ENCODE measurements around the gene CMTM2.
"Not testable (repeated sequence)": the region's sequence is repeated elsewhere in the genome, so short reads cannot be mapped to it uniquely, and the experiment has no call there.

The CMTM2 gene

DNA sequence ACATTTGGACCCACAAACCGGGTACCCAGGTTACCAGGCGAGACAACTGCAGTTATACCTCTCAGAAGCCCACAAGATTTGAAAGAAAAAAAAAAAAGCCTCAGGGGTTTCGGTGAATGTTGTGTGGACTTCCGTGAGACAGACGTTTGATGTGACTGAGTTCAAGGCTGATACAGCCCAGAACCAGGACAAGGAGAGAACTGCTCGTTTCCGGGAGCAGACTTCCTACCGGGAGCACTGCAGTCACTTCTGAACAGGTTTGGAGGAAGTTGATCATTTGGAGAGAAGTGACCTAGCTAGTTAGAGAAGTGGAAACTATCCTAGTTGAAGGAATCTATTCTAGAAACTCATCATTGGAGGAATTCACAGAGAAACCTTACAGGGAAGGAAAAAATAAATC is 26.0 kb upstream of the CMTM2 start:
- no peak for DNase-seq

DNA sequence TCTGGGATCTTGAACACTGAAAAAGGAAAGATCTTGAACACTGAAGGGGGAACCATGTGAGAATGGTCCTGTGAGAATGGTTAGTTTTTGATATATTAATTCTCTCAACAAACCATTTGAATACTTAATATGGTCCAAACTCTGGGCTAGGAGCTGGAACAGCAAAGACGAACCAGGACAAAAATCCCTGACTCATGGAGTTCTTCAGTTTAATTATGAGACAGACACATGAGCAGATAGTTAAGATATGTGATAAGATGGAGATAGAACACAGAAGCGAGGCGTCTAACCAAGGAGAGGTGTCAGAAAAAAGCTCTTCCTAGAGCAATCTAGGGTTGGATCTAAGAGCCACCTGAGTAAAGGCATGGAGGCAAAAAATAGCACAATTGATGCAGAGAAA is 25.2 kb upstream of the CMTM2 start:
- no peak for DNase-seq

DNA sequence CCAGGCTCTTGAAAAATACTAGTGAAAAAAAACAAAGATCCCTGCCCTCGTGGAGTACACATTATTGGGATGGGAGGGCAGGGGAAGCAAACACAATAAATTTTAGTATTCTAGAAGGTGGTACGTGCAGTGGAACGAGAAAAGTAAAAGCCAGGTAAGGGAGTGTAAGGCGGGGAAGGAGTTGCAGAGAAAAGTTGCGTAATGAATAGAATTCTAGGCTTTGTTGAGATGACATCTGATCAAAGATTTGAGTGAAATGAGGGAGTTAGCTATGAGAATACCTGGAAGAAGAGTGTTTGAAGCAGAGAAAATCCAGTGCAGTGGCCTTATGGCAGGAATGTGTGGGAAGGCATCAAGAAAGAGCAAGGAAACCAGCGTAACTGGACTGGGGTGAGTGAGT is 24.8 kb upstream of the CMTM2 start:
- DNase-seq = no peak

DNA sequence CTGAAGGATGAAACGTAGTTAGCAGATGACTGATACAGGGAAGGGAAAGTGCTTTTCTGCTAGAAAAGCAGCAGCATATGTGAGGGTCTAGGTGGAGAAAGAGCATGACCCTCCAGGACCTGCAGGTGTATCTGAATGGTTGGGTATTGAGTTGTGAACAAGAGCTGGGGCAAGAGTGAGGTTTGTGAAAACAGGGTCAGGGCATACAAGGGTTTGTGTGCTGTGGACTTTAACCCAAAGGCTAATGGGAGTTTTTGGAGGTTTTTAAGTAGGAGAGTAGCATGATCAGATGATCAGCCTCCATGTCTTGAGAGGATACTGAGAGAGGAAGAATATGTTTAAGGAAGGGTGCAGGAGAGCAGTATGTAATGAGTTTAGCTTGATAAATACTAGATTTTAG is 19.2 kb upstream of the CMTM2 start:
- DNase-seq = no peak

DNA sequence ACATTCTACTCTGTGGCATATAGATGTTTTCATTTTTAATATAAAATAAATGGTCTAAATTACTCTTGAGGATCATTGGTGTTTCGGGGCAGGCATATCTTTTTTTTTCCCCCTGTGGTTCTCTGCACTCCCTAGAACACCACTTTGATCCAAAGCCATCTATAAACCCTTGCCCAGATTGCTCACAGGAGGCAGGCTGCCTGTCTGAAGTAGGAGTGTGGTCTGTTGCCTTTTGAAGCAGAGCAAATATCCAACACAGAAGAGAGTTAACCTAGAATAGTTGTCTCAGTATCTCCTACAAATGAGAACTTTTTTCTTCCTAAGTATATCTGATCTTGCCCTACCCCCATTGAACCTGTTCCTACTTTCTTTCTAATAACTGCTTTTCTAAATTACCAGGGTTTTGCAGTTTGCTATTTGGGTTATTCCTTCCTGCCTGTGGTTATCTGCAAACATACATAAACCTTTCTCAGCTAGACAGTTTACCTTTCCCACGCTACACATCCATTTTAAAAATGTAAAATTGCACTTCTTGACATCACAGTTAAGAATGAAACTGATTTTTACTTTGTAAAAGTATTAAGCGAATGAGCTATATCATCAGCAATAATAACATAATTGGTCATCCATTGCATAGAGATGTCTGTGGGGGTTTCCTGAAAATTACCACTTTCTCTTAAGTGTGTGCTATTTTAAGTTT is 17.7 kb upstream of the CMTM2 start:
- DNase-seq = no peak

DNA sequence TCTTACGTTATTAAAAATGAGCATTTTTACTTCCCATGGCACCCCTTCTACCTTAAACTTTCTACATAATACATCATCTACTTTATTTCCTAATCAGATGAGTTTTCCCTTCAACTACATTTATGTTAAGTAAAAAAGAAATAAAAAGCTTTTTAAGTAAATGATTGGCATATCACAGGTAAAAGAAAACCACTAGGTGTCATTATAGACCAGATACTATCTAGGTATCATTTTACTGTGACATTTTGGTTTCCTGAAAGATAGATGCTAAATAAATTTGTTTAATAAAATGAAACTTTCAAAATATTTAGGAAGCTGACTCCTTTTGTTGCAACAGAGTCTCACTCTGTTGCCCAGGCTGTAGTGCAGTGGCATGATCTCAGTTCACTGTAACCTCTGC is 16.9 kb upstream of the CMTM2 start:
- no peak for DNase-seq

DNA sequence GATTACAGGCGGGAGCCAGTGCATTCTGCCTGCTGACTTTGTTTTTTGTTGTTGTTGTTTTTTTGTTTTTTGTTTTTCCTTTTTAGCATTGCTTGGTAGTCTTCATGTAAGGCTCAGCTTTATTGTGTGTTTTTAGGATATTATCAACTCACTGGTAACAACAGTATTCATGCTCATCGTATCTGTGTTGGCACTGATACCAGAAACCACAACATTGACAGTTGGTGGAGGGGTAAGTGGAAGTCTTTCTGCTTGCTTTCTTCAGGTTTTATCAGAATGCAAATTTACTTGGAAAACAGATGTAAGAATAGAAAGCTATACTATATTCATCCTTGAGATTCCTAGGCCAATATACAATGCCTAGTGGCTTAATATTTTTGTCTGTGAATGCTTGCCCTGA is 16.3 kb upstream of the CMTM2 start:
- DNase-seq = no peak

DNA sequence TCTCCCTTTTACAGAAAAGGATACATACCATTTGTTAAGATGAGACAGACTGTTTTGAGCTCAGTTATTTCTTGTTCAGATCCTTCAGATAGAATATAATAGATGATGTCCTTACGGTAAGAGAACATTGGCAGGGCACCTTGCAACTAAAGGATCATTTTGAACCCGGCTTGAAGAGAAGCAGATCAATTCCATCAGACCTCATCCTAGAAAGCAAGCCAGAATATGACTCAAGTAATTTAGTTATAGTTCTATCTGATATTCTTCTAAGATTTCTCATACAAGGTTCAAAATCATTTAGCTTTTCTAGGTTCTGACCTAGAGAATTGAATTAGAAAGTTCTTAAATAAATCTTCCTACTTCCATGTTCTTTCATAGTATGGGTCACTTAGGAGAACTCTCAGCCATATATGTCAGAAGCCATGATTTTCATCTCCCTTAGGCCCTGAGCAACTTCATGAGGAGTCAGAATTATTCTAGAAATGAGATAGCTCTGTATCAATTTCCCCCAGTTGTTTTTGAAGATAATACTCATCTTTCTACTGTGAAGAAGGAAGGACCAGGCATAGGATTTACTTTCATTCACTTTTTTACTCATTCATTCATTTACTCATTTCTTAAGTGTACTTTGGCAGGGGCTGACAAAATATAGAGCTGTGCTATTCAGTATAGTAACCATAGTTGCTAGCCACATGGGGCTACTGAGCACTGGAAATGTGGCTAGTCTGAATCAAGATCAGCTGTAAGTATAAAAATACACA is 15.5 kb upstream of the CMTM2 start:
- no peak for DNase-seq

DNA sequence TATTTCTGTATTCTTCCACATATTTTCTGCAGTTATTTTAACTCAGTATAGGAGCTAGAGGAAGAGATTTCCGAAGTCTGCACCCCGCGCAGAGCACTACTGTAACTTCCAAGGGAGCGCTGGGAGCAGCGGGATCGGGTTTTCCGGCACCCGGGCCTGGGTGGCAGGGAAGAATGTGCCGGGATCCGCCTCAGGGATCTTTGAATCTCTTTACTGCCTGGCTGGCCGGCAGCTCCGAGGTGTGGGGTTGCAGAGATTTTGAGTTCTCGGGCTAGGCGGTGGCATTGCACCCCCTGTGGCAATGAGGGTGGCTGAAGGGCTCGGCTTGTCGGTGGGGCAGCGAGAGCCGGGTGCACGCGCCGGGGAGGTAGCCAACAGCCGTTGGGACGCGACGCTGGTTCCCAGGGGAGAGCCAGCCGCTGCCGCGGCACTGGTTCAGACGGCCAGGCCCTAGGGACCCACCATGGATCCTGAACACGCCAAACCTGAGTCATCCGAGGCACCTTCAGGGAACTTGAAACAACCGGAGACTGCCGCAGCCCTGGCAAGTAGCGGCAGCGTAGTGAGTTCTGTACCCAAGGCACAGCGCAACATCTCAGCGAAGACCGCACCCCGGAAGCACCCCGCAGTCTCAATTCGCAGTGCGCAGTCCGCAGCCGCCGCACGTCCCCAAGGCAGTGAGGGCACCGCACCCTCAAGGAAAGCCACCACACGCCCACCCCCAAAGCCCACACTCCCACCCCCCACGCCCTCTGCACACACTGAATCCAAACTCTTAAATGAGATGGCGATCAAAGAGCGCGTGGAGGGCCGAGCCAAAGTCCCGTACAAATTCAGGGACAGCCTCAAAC is 13.0 kb upstream of the CMTM2 start, which contains the start of gene CMTM1:
Gene CMTM1, plus strand, starts transcription at position 389 of the 851 bp plus-strand sequence. Its CDS starts 75 bp downstream, at position 464.
- DNase-seq = no peak

DNA sequence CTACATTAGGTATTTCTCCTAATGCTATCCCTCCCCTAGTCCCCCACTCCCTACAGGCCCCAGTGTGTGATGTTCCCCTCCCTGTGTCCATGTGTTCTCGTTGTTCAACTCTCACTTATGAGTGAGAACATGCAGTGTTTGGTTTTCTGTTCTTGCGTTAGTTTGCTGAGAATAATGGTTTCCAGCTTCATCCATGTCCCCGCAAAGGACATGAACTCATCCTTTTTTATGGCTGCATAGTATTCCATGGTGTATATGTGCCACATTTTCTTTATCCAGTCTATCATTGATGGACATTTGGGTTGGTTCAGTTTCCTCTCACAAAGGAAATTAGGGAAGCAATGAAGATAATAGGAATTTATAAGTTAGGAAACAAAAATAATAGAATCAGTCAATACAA is 12.0 kb upstream of the CMTM2 start:
- not testable (repeated sequence) for DNase-seq

DNA sequence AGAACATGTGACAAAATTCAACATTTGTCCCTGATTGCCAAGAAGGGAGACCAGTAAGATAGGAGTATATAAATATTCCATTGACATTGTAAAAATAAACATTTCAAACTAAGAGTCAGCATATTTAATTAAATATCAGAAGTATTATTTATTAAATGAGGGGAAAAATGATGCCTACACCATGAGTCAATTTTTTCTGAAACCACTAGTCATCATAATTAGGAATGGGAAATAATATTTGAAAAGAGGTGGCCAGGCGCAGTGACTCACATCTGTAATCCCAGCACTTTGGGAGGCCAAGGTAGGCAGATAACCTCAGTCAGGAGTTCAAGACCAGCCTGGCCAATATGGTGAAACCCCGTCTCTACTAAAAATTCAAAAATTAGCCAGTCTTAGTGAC is 10.9 kb upstream of the CMTM2 start:
- DNase-seq = no peak

DNA sequence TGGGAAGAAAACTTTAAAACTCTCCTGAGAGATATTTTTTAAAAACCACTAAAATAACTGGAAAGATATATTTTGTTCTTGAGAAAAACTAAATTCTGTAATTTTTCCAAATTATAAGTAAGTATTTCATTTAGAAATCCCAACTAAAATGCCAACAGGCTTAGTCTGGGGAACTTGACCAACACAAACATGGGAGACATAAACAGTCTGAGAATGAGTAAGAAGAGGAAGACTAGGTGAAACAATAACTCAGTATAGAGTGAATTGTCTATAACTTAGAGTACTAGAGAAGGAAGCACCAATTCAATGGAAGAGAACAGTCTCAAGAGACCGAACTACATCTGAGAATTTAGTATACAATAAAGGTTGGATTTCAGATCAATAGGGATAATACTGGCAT is 10.1 kb upstream of the CMTM2 start:
- no peak for DNase-seq

DNA sequence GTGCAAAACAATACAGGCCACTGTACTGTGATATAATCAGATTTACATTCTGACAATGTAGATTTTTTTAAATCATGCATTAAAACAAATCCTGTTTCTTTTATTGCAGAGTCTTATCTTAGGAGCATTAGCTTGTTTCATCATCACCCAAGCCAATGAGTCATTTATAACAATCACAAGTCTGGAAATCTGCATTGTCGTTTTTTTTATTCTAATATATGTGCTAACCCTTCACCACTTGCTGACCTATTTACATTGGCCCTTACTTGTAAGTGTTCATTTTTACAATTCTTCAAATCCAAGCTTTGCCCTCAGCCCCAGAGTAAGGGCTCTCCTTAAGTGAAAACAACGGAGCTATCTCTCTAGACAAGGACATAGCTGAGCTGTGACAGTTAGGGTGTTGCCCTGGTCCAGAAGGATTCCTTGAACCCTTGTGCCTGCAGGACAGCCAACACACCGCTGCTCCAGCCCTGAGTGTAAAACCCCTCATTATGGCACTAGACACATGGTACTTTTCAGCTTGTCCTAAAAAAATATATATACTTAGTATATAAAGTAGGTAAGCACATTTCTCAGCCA is 9.3 kb upstream of the CMTM2 start:
- no peak for DNase-seq

DNA sequence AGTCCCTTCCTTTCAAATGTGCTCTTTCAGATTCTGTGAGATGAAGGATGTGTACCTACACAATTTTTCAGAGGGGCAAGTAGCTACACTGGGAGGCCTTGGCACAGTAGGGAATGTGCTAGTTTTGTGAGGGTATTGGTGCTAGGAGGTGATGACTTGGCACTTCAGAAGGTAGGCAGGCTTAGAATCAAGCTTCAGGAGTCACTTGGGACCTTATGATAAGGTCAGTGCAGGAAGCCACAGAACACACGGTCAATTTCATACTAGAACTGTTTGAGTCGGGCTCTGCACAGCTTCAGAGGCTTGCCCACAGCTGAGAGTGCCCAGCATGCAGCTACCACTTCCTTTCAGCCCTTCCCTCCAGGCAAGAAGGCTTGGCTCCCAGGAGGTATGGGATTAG is 6.9 kb upstream of the CMTM2 start:
- no peak for DNase-seq

DNA sequence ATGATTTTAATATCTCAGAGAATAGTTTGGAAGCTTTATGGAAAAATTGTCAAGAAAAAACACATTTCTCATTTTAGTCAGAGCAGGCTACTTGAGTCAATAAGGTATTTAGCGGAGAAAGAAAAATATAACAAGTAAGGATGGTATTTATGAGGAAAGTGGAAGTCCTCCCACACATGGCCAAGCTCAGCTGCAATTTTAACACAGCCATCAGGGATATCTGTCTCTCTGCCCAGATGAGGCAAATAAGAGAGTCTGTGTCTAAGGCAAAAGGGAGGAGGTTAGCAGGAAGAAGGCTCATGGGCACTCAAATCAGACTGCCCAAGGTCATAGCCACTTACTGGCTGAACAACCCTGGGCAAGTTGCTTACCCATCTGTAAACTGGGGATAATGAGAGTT is 5.2 kb upstream of the CMTM2 start:
- DNase-seq = no peak

DNA sequence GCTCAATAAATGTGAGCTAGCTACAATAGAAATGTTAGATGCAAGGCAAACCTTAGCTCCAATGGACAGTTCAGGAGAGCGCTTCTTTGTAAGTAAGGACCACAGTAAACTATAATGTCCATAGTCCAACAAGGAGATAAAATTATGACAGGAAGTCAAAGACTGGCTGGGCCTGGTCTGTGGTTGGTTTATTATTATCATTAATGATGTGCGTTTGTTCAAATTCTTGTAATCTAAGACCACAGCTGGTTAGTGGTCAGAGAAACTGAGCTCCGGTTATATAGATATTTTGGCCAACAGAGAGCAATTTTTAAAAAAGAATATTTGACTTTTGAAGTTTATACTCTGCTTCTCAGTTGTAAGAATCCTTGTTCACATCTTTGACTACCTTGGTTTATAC is 4.7 kb upstream of the CMTM2 start:
- no peak for DNase-seq

DNA sequence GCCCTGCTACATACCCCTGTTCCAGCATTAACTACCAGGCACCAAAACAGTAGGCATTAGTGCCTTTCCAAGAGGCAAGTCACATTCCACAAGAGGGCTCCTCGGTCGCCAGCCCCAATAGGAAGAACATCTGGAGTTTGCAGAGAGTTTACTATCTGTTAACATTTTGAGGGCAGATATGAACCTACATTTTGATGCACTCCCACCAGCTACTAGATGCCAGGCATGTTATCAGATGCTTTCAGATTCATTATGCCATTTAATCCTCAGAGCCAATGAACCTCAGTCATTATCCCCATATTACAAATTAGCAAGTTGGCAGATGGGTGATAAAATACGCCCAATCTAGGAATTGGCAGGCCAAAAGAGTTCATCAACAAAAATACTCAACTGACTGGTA is 4.2 kb upstream of the CMTM2 start:
- no peak for DNase-seq

DNA sequence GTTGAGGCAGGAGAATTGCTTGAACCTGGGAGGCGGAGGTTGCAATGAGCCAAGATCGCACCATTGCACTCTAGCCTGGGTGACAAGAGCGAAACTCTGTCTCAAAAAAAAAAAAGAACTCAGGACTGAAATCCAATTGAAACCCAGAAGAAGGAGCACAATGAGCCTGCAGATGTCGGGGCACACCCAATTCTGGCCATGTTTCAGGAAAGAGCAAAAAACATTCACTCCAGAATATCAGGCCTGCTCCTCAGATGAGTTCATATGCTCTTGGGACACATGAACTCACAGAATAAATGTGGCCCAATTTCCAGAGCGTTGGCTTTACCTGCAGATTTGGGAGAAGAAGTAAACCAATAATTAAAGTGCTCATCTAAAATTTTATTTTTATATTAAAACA is 3.0 kb upstream of the CMTM2 start:
- no peak for DNase-seq

DNA sequence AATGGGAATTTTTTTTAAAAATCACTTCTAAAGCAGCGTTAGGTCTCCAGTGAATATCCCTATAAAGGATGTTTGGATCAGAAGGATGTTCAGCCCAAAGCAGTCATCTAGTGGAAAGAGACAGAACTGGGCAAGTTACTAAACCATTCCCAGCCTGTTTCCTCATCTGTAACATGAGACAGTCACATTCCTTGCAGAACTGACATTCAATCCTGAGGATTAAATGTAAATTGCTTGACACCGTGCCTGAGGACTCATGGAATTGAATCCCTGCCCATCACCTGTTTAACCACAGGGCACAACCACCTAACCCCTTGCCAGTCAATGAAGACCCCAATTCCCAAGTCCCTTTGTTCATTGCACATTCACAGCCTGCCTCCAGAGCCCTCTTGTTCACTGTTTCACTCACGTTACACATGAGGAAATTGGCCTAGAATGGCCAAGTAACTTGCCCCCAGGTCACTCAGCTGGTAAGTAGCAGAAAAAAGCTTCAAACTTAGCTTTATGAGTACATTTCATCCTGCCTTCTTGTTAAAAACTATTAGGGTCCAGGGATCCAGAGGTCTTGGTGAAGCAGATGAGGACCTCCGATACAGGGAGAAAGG is 1.4 kb downstream of the CMTM2 start:
- no peak for DNase-seq

DNA sequence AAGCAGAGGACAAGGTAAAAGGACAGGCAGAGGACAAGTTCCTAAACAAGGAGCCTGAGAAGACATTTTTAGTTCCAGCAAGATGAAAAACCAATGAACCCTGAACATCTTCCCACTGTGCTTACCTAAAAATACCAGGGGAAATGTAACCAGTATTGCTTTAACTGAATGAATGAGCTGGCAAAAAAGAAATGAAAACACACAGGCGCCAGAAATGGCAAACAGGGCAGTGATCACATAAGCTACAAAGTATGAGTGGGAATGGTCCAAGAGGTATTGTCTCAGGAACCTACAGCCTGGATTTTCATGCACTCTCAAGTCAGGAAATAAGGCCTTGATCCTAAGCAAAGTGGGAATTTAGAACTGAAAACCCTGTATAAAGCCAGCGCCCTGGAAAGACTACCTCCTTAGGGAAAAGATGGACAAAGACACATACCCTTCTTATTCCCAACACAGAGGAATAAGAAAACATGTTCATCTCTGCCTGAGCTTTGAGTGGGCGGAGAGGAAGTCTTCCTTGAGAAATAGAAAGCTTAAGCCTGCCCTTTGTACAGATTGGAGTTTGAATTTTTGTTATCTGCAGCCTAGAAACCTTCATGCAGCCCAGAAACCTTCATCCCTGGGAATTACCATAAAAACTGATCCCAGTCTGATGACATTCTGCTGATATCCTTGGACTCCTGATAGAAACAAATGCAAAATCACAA is 2.1 kb downstream of the CMTM2 start:
- no peak for DNase-seq

DNA sequence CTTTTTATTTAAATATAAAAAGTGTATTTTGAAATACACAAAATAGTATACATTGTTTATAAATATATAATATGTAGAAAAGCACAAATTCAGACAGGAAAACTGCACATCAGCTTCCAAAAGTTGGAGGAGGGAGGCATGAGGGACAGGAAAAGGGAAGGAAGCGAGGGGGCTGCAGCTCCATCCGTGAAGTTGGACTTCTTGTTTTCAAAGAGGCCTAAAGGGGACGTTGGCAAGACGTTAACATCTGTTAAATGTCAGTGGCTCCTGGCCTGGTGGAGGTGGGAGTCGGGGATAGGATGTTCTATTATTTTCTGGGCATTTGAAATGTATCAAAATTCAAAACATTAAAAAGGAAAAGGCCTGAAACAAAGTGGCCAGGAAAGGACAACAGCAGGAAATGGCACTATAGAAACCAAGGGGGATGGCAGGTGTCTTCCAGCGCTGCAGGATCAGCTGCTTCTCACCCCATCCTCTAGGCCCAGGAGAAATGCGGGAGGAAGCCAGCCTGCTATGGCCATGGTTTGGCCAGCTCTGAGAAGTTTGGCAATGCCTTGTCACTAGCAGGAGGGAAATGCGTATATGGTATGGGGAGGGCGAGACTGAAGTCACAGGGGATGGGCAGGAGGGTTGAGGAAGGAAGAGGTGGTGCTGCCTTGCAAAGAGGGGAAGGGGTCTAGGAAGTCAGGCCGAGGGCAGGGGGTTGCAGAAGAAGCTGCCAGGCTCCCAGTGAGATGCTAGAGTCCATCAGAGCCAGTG is 6.4 kb downstream of the CMTM2 start:
- DNase-seq = no peak
